GM12873 (cell line): ENCODE results near the gene STRA6.

Source experiments
- CTCF ChIP-seq: IDR thresholded peaks from 2 replicates; pipeline ENCODE4 v1.5.1; 2012; ENCODE audit warnings: low read depth, mild to moderate bottlenecking, moderate library complexity, low read length, control low read depth; ENCODE audit not compliant: insufficient read depth; ENCODE audit errors: missing control alignments

STRA6 gene

GRCh38 chr15:74129586-74130154 is 72.9 kb downstream of the STRA6 start:
- no peak for TF ChIP-seq CTCF
